ENCODE measurements around the gene PHLPP1.

The PHLPP1 gene

DNA sequence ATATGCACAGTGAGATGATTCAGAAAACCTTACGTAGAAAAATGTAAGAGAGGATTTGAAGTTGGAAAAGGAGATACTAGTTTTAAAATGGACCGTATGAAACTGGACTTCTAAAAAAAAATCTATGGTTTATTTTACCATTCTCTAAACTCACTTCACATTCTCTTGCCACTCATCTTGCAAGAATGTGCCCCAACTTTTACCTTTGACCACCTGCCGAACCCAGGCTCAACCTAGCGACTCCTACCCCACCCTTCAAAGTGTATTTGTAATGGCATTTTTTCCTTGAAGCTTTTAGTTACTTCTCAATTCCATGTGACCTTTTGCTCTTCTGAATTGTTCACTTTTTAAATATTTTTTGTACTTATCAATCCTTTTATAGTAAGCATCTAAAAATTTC lies 160.8 kb downstream of the PHLPP1 start:
- Histone ChIP-seq H3K27ac (ENCODE audit: low read depth, low read length) (no peak overlapping the region), H3K4me3 (ENCODE audit: low read depth in 1 of 2, low read length in 2 of 2) (no peak overlapping the region), H3K36me3 (ENCODE audit: control insufficient read depth in 1 of 2, insufficient read depth in 2 of 2, low read length in 2 of 2) (no peaks in the 10 kb centered on the region), H3K27me3 (ENCODE audit: control insufficient read depth in 1 of 2, insufficient read depth in 2 of 2, low read length in 2 of 2) (no peaks in the 10 kb centered on the region), H3K9ac (ENCODE audit: low read depth in 1 of 2, low read length in 2 of 2) (no peak overlapping the region), H3K4me1 (ENCODE audit: control insufficient read depth in 1 of 2, insufficient read depth in 2 of 2, low read length in 2 of 2) (no peaks in the 10 kb centered on the region), H3K9me3 (ENCODE audit: control insufficient read depth in 1 of 2, low read length in 2 of 2) (no peaks in the 10 kb centered on the region)

DNA sequence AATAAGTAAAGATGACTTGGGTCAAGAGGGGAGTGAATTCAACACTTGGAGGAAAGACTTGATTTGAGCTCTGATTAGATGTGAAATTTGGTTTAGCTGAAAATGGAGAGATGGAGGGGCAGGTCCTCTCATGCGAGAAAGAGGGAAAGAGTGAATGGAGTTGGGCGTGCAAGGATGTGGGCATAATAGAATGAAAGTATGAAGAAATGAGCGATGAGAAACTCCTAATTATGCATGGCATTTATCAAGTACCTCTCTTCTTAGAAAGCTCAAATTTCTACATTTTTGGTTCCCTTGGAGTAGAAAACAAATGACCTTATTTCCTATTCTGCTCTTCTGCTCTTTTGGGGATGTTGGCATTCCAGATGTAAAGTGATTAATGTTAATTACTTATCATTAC lies 161.5 kb downstream of the PHLPP1 start:
- H3K36me3 ChIP-seq (ENCODE audit: control insufficient read depth in 1 of 2, insufficient read depth in 2 of 2, low read length in 2 of 2): no peaks in the 10 kb centered on the region
- H3K9ac ChIP-seq (ENCODE audit: low read depth in 1 of 2, low read length in 2 of 2): no peak overlapping the region
- H3K27me3 ChIP-seq (ENCODE audit: control insufficient read depth in 1 of 2, insufficient read depth in 2 of 2, low read length in 2 of 2): no peaks in the 10 kb centered on the region
- H3K27ac ChIP-seq (ENCODE audit: low read depth, low read length): no peak overlapping the region
- H3K9me3 ChIP-seq (ENCODE audit: control insufficient read depth in 1 of 2, low read length in 2 of 2): no peaks in the 10 kb centered on the region
- H3K4me3 ChIP-seq (ENCODE audit: low read depth in 1 of 2, low read length in 2 of 2): no peak overlapping the region
- peaks cover 0 to 3% of the 10 kb centered on the region in 2 donors for H3K4me1 ChIP-seq (ENCODE audit: control insufficient read depth in 1 of 2, insufficient read depth in 2 of 2, low read length in 2 of 2)

DNA sequence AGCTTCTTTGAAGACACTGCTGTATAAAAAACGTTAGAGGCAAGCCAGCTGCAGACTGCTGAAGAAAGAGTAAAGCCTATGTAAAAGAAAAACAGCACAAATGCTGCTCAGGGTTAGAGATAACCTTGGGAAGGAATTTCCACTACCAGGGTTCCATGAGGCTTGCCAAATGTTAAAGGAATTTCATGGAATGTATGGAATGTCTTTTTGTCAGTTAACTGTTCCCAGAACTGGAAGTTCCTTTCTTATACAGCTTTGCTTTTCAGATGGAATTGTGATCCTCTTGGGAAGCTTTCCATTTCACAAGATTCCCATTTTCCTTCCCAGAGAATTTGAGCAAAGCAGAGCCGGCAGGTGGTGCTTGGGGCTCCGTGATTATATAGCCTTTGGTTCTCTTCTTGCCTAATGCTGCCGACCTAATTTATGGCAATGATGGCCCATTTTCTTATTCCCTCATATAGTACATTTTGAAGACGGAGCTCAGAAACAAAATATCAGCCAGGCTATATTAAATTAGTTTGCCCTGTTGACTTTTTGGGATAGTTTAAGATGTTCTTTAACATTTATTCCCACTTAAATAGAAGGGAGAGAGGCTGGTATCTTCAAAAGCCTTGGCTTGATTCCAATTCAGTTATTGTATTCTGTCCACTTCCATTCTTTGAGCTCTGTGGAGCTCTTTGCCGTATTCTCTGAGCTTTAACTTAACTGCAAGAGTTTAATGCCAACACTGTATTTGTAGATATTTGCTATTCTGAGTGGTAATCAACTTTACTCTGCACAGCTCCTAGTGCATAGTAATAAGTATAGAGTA lies 162.3 kb downstream of the PHLPP1 start:
- Histone ChIP-seq H3K9ac (ENCODE audit: low read depth in 1 of 2, low read length in 2 of 2) (no peak overlapping the region), H3K9me3 (ENCODE audit: control insufficient read depth in 1 of 2, low read length in 2 of 2) (no peaks in the 10 kb centered on the region), H3K36me3 (ENCODE audit: control insufficient read depth in 1 of 2, insufficient read depth in 2 of 2, low read length in 2 of 2) (no peaks in the 10 kb centered on the region), H3K27me3 (ENCODE audit: control insufficient read depth in 1 of 2, insufficient read depth in 2 of 2, low read length in 2 of 2) (no peaks in the 10 kb centered on the region), H3K4me1 (ENCODE audit: control insufficient read depth in 1 of 2, insufficient read depth in 2 of 2, low read length in 2 of 2) (peaks cover 0 to 4% of the 10 kb centered on the region in 2 donors), H3K27ac (ENCODE audit: low read depth, low read length) (no peak overlapping the region), H3K4me3 (ENCODE audit: low read depth in 1 of 2, low read length in 2 of 2) (no peak overlapping the region)

DNA sequence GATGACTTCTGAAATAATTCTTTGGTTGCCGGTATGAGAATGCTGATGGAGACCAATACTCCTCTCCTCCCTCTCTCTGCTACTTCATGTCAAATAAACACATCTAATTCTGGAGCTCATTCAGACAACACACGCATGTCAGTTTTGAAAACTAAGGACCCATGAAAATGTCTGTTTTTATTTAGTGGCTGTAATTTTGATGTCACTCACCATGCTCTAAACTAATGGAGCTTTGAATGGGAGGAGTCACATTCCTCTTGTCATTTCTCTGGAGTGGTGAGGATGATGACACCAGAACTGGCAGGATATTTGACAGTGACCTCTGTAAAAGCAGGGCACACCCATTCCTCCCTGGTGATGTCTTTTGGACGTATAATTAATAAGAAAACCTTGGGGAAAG lies 163.0 kb downstream of the PHLPP1 start:
- H3K27ac ChIP-seq (ENCODE audit: low read depth, low read length): no peak overlapping the region
- no peaks in the 10 kb centered on the region for H3K36me3 ChIP-seq (ENCODE audit: control insufficient read depth in 1 of 2, insufficient read depth in 2 of 2, low read length in 2 of 2)
- peaks cover 0 to 4% of the 10 kb centered on the region in 2 donors for H3K4me1 ChIP-seq (ENCODE audit: control insufficient read depth in 1 of 2, insufficient read depth in 2 of 2, low read length in 2 of 2)
- no peaks in the 10 kb centered on the region for H3K27me3 ChIP-seq (ENCODE audit: control insufficient read depth in 1 of 2, insufficient read depth in 2 of 2, low read length in 2 of 2)
- no peak overlapping the region for H3K4me3 ChIP-seq (ENCODE audit: low read depth in 1 of 2, low read length in 2 of 2)
- H3K9me3 ChIP-seq (ENCODE audit: control insufficient read depth in 1 of 2, low read length in 2 of 2): no peaks in the 10 kb centered on the region
- H3K9ac ChIP-seq (ENCODE audit: low read depth in 1 of 2, low read length in 2 of 2): no peak overlapping the region

DNA sequence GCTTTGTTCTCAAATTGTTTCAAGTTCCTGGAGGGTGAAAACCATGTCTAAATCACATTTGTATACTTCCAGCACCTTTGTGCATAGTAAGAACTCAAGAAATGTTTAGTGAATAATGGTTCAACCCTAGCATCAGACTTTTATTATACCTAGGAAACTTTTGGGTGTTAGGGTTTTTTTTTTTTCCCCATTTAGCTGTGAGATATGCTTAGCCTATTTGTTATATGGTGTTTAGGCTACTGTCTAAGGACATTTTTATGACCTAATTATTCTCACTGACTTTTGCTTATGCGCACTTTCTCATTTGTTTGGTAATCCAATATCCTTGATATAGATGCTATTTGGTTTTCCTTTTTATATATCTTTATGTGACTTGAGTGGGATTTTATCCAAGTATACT lies 164.7 kb downstream of the PHLPP1 start:
- peaks cover 0 to 4% of the 10 kb centered on the region in 2 donors for H3K4me1 ChIP-seq (ENCODE audit: control insufficient read depth in 1 of 2, insufficient read depth in 2 of 2, low read length in 2 of 2)
- H3K4me3 ChIP-seq (ENCODE audit: low read depth in 1 of 2, low read length in 2 of 2): no peak overlapping the region
- no peaks in the 10 kb centered on the region for H3K36me3 ChIP-seq (ENCODE audit: control insufficient read depth in 1 of 2, insufficient read depth in 2 of 2, low read length in 2 of 2)
- no peak overlapping the region for H3K27ac ChIP-seq (ENCODE audit: low read depth, low read length)
- no peaks in the 10 kb centered on the region for H3K9me3 ChIP-seq (ENCODE audit: control insufficient read depth in 1 of 2, low read length in 2 of 2)
- H3K9ac ChIP-seq (ENCODE audit: low read depth in 1 of 2, low read length in 2 of 2): no peak overlapping the region
- H3K27me3 ChIP-seq (ENCODE audit: control insufficient read depth in 1 of 2, insufficient read depth in 2 of 2, low read length in 2 of 2): no peaks in the 10 kb centered on the region

DNA sequence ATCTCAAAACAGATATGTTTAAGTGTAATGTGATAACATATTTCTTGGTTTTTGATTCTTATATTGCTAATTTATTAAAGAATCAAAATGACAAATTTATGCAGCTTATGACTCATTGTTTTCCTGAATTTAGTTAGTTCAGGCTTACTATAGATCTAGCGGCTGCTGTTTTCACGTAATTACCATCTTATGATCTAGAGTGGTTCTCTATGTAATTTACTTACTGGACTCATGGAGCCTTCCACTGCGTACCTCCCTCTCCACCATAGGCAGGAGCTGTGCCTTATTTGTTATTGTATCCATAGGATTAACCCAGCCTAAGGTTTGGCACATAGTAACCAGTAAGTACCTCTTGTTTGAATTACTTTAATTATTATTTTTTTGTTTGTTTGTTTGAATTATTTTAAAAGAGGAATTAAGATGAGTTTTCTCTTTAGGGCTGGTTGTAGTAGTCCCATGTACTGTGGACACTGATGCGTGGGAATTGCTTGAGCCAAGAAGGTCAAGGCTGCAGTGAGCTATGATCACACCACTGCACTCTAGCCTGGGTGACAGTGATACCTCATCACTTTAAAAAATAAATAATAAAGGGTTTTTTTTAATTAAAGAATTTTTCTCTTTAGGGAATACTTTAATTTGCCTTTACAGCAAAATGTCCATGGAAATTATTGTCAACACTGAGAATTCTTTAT lies 165.5 kb downstream of the PHLPP1 start:
- no peak overlapping the region for H3K9ac ChIP-seq (ENCODE audit: low read depth in 1 of 2, low read length in 2 of 2)
- no peaks in the 10 kb centered on the region for H3K9me3 ChIP-seq (ENCODE audit: control insufficient read depth in 1 of 2, low read length in 2 of 2)
- no peaks in the 10 kb centered on the region for H3K36me3 ChIP-seq (ENCODE audit: control insufficient read depth in 1 of 2, insufficient read depth in 2 of 2, low read length in 2 of 2)
- H3K27me3 ChIP-seq (ENCODE audit: control insufficient read depth in 1 of 2, insufficient read depth in 2 of 2, low read length in 2 of 2): no peaks in the 10 kb centered on the region
- H3K4me1 ChIP-seq (ENCODE audit: control insufficient read depth in 1 of 2, insufficient read depth in 2 of 2, low read length in 2 of 2): peaks cover 0 to 7% of the 10 kb centered on the region in 2 donors
- no peak overlapping the region for H3K4me3 ChIP-seq (ENCODE audit: low read depth in 1 of 2, low read length in 2 of 2)
- H3K27ac ChIP-seq (ENCODE audit: low read depth, low read length): no peak overlapping the region

DNA sequence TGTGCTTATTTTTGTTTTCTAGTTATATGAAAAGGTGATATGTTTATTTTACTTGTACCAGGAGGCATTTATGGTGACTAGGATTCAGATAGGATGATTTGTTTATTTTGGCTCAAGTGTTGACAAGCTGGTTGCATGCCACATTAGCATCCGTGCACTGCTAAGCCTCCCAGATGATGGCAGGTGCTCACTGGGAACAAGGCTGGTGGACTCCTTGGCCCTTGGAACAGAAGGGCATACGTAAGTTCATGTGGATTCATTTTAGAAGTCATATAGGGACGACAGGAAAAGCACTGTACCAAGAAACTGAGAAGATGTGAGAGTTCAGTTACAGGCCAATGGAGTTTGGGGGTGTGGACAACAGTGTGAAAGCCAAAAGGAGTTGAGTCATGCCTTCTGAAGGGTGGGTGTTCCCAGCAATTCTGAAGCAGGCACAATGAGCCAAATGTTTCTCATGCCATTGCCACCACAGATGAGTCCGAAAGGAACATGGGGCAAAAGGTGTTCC lies 166.2 kb downstream of the PHLPP1 start:
- H3K4me1 ChIP-seq (ENCODE audit: control insufficient read depth in 1 of 2, insufficient read depth in 2 of 2, low read length in 2 of 2): peaks cover 0 to 8% of the 10 kb centered on the region in 2 donors

DNA sequence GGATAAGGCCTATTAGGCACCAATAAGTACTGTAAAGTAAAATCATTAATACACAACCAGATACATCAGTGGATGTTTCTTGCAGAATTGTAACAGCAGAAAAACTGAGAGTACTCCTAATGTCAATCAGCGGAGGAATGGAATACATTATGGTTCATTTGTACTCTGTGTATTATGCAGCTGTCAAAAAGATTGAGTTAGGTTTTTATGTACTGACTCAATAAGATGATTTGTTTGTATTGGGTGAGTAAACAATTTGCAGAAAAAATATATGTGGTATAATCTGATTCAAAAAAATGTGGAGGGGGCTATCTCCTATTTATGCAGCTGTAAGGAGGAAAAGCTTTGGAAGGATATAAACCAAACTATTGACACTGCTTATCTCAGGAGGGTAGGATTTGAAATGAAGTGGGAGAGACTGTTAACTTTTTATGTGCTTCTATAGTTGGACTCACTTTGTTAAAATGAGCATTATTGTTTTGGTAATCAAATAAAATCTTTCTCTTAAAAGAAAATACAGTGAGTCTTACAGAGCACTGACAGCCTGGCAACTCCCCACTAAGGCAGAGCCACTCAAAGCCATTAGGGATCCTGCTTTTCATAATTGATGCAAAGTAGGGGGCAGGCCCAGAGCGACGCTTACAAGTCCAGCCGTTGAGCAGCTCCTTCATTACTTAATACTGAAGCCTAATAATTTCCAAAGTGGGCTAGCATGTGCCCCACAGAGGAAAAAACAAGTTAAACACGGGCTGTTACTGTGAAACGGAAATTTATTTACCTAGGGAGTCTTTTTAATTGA lies 168.8 kb downstream of the PHLPP1 start:
- H3K27ac ChIP-seq (ENCODE audit: low read depth, low read length): no peak overlapping the region
- no peaks in the 10 kb centered on the region for H3K9me3 ChIP-seq (ENCODE audit: control insufficient read depth in 1 of 2, low read length in 2 of 2)

More for the DNA sequence above, 166.2 kb downstream of the PHLPP1 start:
- Histone ChIP-seq H3K9ac (ENCODE audit: low read depth in 1 of 2, low read length in 2 of 2) (no peak overlapping the region), H3K4me3 (ENCODE audit: low read depth in 1 of 2, low read length in 2 of 2) (no peak overlapping the region), H3K9me3 (ENCODE audit: control insufficient read depth in 1 of 2, low read length in 2 of 2) (no peaks in the 10 kb centered on the region), H3K36me3 (ENCODE audit: control insufficient read depth in 1 of 2, insufficient read depth in 2 of 2, low read length in 2 of 2) (no peaks in the 10 kb centered on the region), H3K27me3 (ENCODE audit: control insufficient read depth in 1 of 2, insufficient read depth in 2 of 2, low read length in 2 of 2) (no peaks in the 10 kb centered on the region), H3K27ac (ENCODE audit: low read depth, low read length) (no peak overlapping the region)

DNA sequence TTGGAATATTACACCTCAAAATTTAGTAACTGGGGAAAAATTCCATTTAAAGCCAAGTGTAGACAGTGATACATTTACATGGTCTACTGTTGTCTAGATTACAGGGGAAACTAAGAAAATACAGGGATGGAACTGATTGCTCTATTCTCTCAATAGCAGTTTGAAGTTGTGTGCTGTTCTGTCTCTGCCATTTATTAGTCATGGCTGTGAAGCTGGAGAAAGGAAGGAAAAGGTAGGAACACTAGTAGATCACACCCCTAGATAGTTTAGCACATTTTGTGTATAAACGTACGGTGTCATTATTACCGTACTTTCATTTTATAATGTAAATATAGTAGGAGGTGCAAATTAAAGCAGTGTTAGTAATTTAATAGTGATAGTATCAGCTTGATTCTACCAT lies 170.5 kb downstream of the PHLPP1 start:
- no peak overlapping the region for H3K4me3 ChIP-seq (ENCODE audit: low read depth in 1 of 2, low read length in 2 of 2)
- no peaks in the 10 kb centered on the region for H3K36me3 ChIP-seq (ENCODE audit: control insufficient read depth in 1 of 2, insufficient read depth in 2 of 2, low read length in 2 of 2)

More for the DNA sequence above, 168.8 kb downstream of the PHLPP1 start:
- Histone ChIP-seq H3K4me3 (ENCODE audit: low read depth in 1 of 2, low read length in 2 of 2) (no peak overlapping the region), H3K36me3 (ENCODE audit: control insufficient read depth in 1 of 2, insufficient read depth in 2 of 2, low read length in 2 of 2) (no peaks in the 10 kb centered on the region), H3K9ac (ENCODE audit: low read depth in 1 of 2, low read length in 2 of 2) (no peak overlapping the region), H3K4me1 (ENCODE audit: control insufficient read depth in 1 of 2, insufficient read depth in 2 of 2, low read length in 2 of 2) (peaks cover 0 to 8% of the 10 kb centered on the region in 2 donors), H3K27me3 (ENCODE audit: control insufficient read depth in 1 of 2, insufficient read depth in 2 of 2, low read length in 2 of 2) (no peaks in the 10 kb centered on the region)

More for the DNA sequence above, 170.5 kb downstream of the PHLPP1 start:
- Histone ChIP-seq H3K9me3 (ENCODE audit: control insufficient read depth in 1 of 2, low read length in 2 of 2) (no peaks in the 10 kb centered on the region), H3K9ac (ENCODE audit: low read depth in 1 of 2, low read length in 2 of 2) (no peak overlapping the region), H3K27ac (ENCODE audit: low read depth, low read length) (no peak overlapping the region), H3K27me3 (ENCODE audit: control insufficient read depth in 1 of 2, insufficient read depth in 2 of 2, low read length in 2 of 2) (no peaks in the 10 kb centered on the region), H3K4me1 (ENCODE audit: control insufficient read depth in 1 of 2, insufficient read depth in 2 of 2, low read length in 2 of 2) (peaks cover 0 to 8% of the 10 kb centered on the region in 2 donors)

Measured in duodenal mucosa (tissue), 2 donors.